Ramos (cell line): Measurements from ENCODE around the gene CACFD1.

Experiments
- in situ Hi-C: fragments of 300-500 bp; cut with MboI; formaldehyde crosslinking; loops from one replicate; pipeline ENCODE4 v1.14.3; 2022; ENCODE audit warnings: low sequenced_read_pairs; ENCODE audit not compliant: unreplicated experiment

The CACFD1 gene

GRCh38 chr9:133513214-133514100 is 53.7 kb downstream of the CACFD1 start:
- in situ Hi-C loops: no loop called here

GRCh38 chr9:133514460-133515239 is 54.9 kb downstream of the CACFD1 start:
- in situ Hi-C loops: no loop called here

- in situ Hi-C loops: no loop called here
These were observed 55.4 kb downstream of the CACFD1 start for GRCh38 chr9:133515240-133515610.

GRCh38 chr9:133515615-133516255 is 56.0 kb downstream of the CACFD1 start:
- in situ Hi-C loops: no loop called here

GRCh38 chr9:133516256-133516960 is 56.6 kb downstream of the CACFD1 start:
- in situ Hi-C loops: no loop called here

- in situ Hi-C loops: no loop called here
These were observed 57.2 kb downstream of the CACFD1 start for GRCh38 chr9:133516961-133517350.

- in situ Hi-C loops: no loop called here
These were observed 57.9 kb downstream of the CACFD1 start for GRCh38 chr9:133517711-133518110.

- in situ Hi-C loops: no loop called here
These were observed 58.4 kb downstream of the CACFD1 start for GRCh38 chr9:133518200-133518599.

GRCh38 chr9:133518706-133519449 is 59.1 kb downstream of the CACFD1 start:
- in situ Hi-C loops: no loop called here

- in situ Hi-C loops: no loop called here
These were observed 59.9 kb downstream of the CACFD1 start for GRCh38 chr9:133519693-133520092.

- in situ Hi-C loops: no loop called here
These were observed 60.5 kb downstream of the CACFD1 start for GRCh38 chr9:133520121-133520835.
